Gastroesophageal sphincter (tissue), 3 donors: ENCODE data around the gene FRMD5.

Source experiments
- EP300 ChIP-seq: sonication (generic); formaldehyde crosslinking; IDR thresholded peaks from one replicate; pipeline ENCODE4 v1.6.1; 2017; ENCODE audit warnings: antibody characterized with exemption, mild to moderate bottlenecking
- POLR2A ChIP-seq, 2 donors: fragments of 450-650 bp; IDR thresholded peaks; one replicate each; pipeline ENCODE4 v1.6.1; 2017; ENCODE audit warnings: antibody characterized with exemption in 2 of 2, mild to moderate bottlenecking in 2 of 2, moderate library complexity in 1 of 2
- POLR2AphosphoS5 ChIP-seq: sonication (generic); formaldehyde crosslinking; IDR thresholded peaks from one replicate; pipeline ENCODE4 v1.6.1; 2017; ENCODE audit warnings: antibody characterized with exemption
- TF ChIP-seq, protein P1 (sequence below), 4 experiments: fragments of 200-600 bp in 2 of 4; fragments of 450-650 bp in 2 of 4; sonication (generic) in 1 of 4; IDR thresholded peaks; one replicate each; pipeline ENCODE4 v1.5.1; 2017 to 2019; ENCODE audit warnings: antibody characterized with exemption in 4 of 4, mild to moderate bottlenecking in 2 of 4, moderate library complexity in 2 of 4

DNA sequence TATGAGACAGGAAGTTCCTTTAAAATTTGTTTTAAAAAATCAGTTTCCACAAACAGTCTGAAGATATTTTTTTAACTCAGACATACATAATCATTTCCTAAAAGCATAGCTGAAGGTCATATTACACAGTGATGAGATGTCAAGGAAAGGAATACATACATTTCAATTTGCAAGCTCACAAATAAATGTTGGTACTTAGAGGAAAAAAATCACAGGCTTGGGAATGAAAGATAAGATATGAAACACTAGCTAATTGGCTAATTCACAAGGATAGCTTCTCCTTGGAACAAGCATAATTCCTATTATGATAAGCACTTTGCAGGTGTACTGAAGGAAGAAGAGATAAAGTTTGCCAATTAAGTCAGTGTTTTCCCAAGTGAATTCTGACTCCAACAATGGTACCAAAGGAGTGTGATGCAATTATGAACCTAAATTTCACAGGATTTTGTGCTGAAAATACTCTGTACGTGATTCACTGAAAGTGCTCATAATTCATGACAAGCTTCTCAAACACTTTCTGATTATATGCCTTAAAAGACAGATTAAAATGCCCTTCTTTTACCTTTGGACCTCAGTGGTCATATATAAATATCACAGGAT lies 112.4 kb downstream of the FRMD5 start:
- TF ChIP-seq POLR2AphosphoS5: no peak
- no peak for TF ChIP-seq POLR2A (IDR thresholded peaks at IDR 0.05)
- TF ChIP-seq, protein P1, sequence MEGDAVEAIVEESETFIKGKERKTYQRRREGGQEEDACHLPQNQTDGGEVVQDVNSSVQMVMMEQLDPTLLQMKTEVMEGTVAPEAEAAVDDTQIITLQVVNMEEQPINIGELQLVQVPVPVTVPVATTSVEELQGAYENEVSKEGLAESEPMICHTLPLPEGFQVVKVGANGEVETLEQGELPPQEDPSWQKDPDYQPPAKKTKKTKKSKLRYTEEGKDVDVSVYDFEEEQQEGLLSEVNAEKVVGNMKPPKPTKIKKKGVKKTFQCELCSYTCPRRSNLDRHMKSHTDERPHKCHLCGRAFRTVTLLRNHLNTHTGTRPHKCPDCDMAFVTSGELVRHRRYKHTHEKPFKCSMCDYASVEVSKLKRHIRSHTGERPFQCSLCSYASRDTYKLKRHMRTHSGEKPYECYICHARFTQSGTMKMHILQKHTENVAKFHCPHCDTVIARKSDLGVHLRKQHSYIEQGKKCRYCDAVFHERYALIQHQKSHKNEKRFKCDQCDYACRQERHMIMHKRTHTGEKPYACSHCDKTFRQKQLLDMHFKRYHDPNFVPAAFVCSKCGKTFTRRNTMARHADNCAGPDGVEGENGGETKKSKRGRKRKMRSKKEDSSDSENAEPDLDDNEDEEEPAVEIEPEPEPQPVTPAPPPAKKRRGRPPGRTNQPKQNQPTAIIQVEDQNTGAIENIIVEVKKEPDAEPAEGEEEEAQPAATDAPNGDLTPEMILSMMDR (IDR thresholded peaks at IDR 0.05): no peak
- TF ChIP-seq EP300: no peak
